Chondrocyte (in vitro differentiated cells): ENCODE data around the gene FAM168A. TPM values are rescaled to one million over a fixed set of nuclear protein-coding genes. Genes with fewer than 3 reads are reported as not detected.

Source experiments
- DNase-seq: peaks from one replicate; pipeline ENCODE4 v3.0.0; 2021; ENCODE audit warnings: mixed read lengths, low spot score
- H3K27ac Mint-ChIP-seq: one replicate; pipeline ENCODE4 v1.8.0; 2021; ENCODE audit warnings: mild to moderate bottlenecking, moderate library complexity, mixed read lengths; ENCODE audit not compliant: unreplicated experiment
- H3K27me3 Mint-ChIP-seq: 2 replicates; pipeline ENCODE4 v1.8.0; 2021; ENCODE audit warnings: low read depth, mixed read lengths
- H3K36me3 Mint-ChIP-seq: 2 replicates; pipeline ENCODE4 v1.8.0; 2021; ENCODE audit warnings: low read depth, mixed read lengths
- H3K4me1 Mint-ChIP-seq: 2 replicates; pipeline ENCODE4 v1.8.0; 2021; ENCODE audit warnings: low read depth, mild to moderate bottlenecking, mixed read lengths
- H3K4me3 Mint-ChIP-seq: one replicate; pipeline ENCODE4 v1.8.0; 2021; ENCODE audit warnings: mild to moderate bottlenecking, moderate library complexity, mixed read lengths; ENCODE audit not compliant: unreplicated experiment
- H3K9me3 Mint-ChIP-seq: 2 replicates; pipeline ENCODE4 v1.8.0; 2021; ENCODE audit warnings: low read depth, mixed read lengths
- CTCF ChIP-seq: fragments of 200-600 bp; sonication (generic); IDR thresholded peaks from 2 replicates; pipeline ENCODE4 v1.5.0; 2021; ENCODE audit warnings: antibody characterized with exemption, mild to moderate bottlenecking, moderate library complexity
- total RNA-seq: library from RNA; stranded (reverse); gene quantifications from 3 replicates; pipeline ENCODE4 v1.2.1, GENCODE V29; 2021

FAM168A gene
- total RNA-seq, 1 donor from 2014 or later: 53.7 TPM

- no peak overlapping the region for H3K4me3 Mint-ChIP-seq
- DNase-seq: no peak
- no peak overlapping the region for H3K27ac Mint-ChIP-seq
- H3K9me3 Mint-ChIP-seq: no peaks in the 10 kb centered on the region
- no peaks in the 10 kb centered on the region for H3K27me3 Mint-ChIP-seq
- TF ChIP-seq CTCF: no peak
- peaks cover 4% of the 10 kb centered on the region for H3K4me1 Mint-ChIP-seq
- peaks cover 36% of the 10 kb centered on the region for H3K36me3 Mint-ChIP-seq
These were observed 240.7 kb downstream of the FAM168A start for GRCh38 chr11:73356979-73357860.

GRCh38 chr11:73355109-73355508 is 242.8 kb downstream of the FAM168A start:
- Mint-ChIP-seq H3K36me3 (peaks cover 26% of the 10 kb centered on the region), H3K27ac (no peak overlapping the region)

GRCh38 chr11:73353422-73353821 is 244.5 kb downstream of the FAM168A start:
- no peak overlapping the region for H3K27ac Mint-ChIP-seq
- peaks cover 12% of the 10 kb centered on the region for H3K4me1 Mint-ChIP-seq
- H3K36me3 Mint-ChIP-seq: peaks cover 22% of the 10 kb centered on the region
- no peak overlapping the region for H3K4me3 Mint-ChIP-seq
- H3K27me3 Mint-ChIP-seq: no peaks in the 10 kb centered on the region
- no peak for TF ChIP-seq CTCF
- H3K9me3 Mint-ChIP-seq: no peaks in the 10 kb centered on the region
- no peak for DNase-seq

More at GRCh38 chr11:73355109-73355508, 242.8 kb downstream of the FAM168A start:
- DNase-seq: no peak
- H3K9me3 Mint-ChIP-seq: no peaks in the 10 kb centered on the region
- H3K4me3 Mint-ChIP-seq: no peak overlapping the region
- no peaks in the 10 kb centered on the region for H3K27me3 Mint-ChIP-seq
- TF ChIP-seq CTCF: no peak
- H3K4me1 Mint-ChIP-seq: peaks cover 12% of the 10 kb centered on the region

GRCh38 chr11:73350908-73351636 is 246.8 kb downstream of the FAM168A start:
- Mint-ChIP-seq H3K27me3 (no peaks in the 10 kb centered on the region), H3K27ac (peak overlapping the region; percentile 72), H3K4me3 (no peak overlapping the region), H3K36me3 (peaks cover 22% of the 10 kb centered on the region), H3K9me3 (no peaks in the 10 kb centered on the region), H3K4me1 (peaks cover 8% of the 10 kb centered on the region)
- no peak for DNase-seq
- TF ChIP-seq CTCF: peak; percentile 99

Other genes with a start within 250 kb of the FAM168A start
- gene RELT, start 221.7 kb downstream of the FAM168A start, total RNA-seq: 3.5 to 4.5 TPM (median 3.5 TPM) in 3 replicates
- 2.0 to 2.9 TPM in 2 of 3 replicates, not detected in the other for gene PLEKHB1, start 48.5 kb upstream of the FAM168A start, total RNA-seq
- gene RAB6A, start 163.0 kb upstream of the FAM168A start, total RNA-seq: 173 to 188 TPM (median 185 TPM) in 3 replicates
- gene MRPL48, start 189.8 kb upstream of the FAM168A start, total RNA-seq: 21.2 to 29.8 TPM (median 25.8 TPM) in 3 replicates